GM21576 (cell line): Measurements from ENCODE around the gene BPNT1.

Experiments used
- ATAC-seq: cut with Tn5 transposase; IDR thresholded peaks from one replicate; pipeline ENCODE4 v1.9.1; 2021; ENCODE audit warnings: mild to moderate bottlenecking, moderate library complexity; ENCODE audit not compliant: unreplicated experiment

The BPNT1 gene

GRCh38 chr1:220012259-220012658, 77.3 kb downstream of the BPNT1 start:
- no peak for ATAC-seq

GRCh38 chr1:220011620-220012019, 78.0 kb downstream of the BPNT1 start:
- no peak for ATAC-seq
